Measurements from ENCODE around the gene AHNAK2. TPM values are rescaled to one million over a fixed set of nuclear protein-coding genes. Genes with fewer than 3 reads are reported as not detected.
A peak's percentile ranks its signal among the peaks of the same experiment; 100 is the strongest.

The AHNAK2 gene
- total RNA-seq, 1 donor from 2014 or later = 26.9 TPM

- DNase-seq (ENCODE audit: low spot score) = no peak
- Mint-ChIP-seq H3K27ac (ENCODE audit: unreplicated experiment) (peak overlapping the region; percentile 81), H3K4me1 (ENCODE audit: unreplicated experiment) (peaks cover 71% of the 10 kb centered on the region)
Measured at GRCh38 chr14:105015242-105015641, 37.1 kb upstream of the AHNAK2 start.

GRCh38 chr14:105014631-105015030 lies 36.5 kb upstream of the AHNAK2 start:
- DNase-seq (ENCODE audit: low spot score) = no peak
- Mint-ChIP-seq H3K27me3 (ENCODE audit: unreplicated experiment) (peaks cover 12% of the 10 kb centered on the region), H3K36me3 (ENCODE audit: low read depth, unreplicated experiment) (peaks cover 33% of the 10 kb centered on the region), H3K27ac (ENCODE audit: unreplicated experiment) (peak overlapping the region; percentile 81), H3K4me3 (ENCODE audit: unreplicated experiment) (no peak overlapping the region), H3K4me1 (ENCODE audit: unreplicated experiment) (peaks cover 67% of the 10 kb centered on the region), H3K9me3 (ENCODE audit: unreplicated experiment) (peaks cover 8% of the 10 kb centered on the region)
- no peak for TF ChIP-seq CTCF (IDR thresholded peaks at IDR 0.05; ENCODE audit: unreplicated experiment)

More at GRCh38 chr14:105015242-105015641, 37.1 kb upstream of the AHNAK2 start:
- Mint-ChIP-seq H3K27me3 (ENCODE audit: unreplicated experiment) (peaks cover 17% of the 10 kb centered on the region), H3K9me3 (ENCODE audit: unreplicated experiment) (peaks cover 4% of the 10 kb centered on the region), H3K4me3 (ENCODE audit: unreplicated experiment) (peak overlapping the region; percentile 26), H3K36me3 (ENCODE audit: low read depth, unreplicated experiment) (peaks cover 30% of the 10 kb centered on the region)
- TF ChIP-seq CTCF (IDR thresholded peaks at IDR 0.05; ENCODE audit: unreplicated experiment) = no peak

- Mint-ChIP-seq H3K27me3 (ENCODE audit: unreplicated experiment) (peaks cover 8% of the 10 kb centered on the region), H3K9me3 (ENCODE audit: unreplicated experiment) (peaks cover 8% of the 10 kb centered on the region), H3K36me3 (ENCODE audit: low read depth, unreplicated experiment) (peaks cover 33% of the 10 kb centered on the region), H3K4me1 (ENCODE audit: unreplicated experiment) (peaks cover 61% of the 10 kb centered on the region), H3K4me3 (ENCODE audit: unreplicated experiment) (no peak overlapping the region), H3K27ac (ENCODE audit: unreplicated experiment) (peak overlapping the region; percentile 81)
- DNase-seq (ENCODE audit: low spot score) = no peak
- TF ChIP-seq CTCF (IDR thresholded peaks at IDR 0.05; ENCODE audit: unreplicated experiment) = no peak
Measured at GRCh38 chr14:105014032-105014431, 35.9 kb upstream of the AHNAK2 start.

GRCh38 chr14:105013150-105013785 lies 35.1 kb upstream of the AHNAK2 start:
- Mint-ChIP-seq H3K4me3 (ENCODE audit: unreplicated experiment) (peak overlapping the region; percentile 5), H3K27ac (ENCODE audit: unreplicated experiment) (no peak overlapping the region), H3K9me3 (ENCODE audit: unreplicated experiment) (peaks cover 8% of the 10 kb centered on the region), H3K36me3 (ENCODE audit: low read depth, unreplicated experiment) (peaks cover 33% of the 10 kb centered on the region), H3K27me3 (ENCODE audit: unreplicated experiment) (peaks cover 6% of the 10 kb centered on the region), H3K4me1 (ENCODE audit: unreplicated experiment) (peaks cover 57% of the 10 kb centered on the region)
- TF ChIP-seq CTCF (IDR thresholded peaks at IDR 0.05; ENCODE audit: unreplicated experiment) = no peak
- no peak for DNase-seq (ENCODE audit: low spot score)

- no peak for TF ChIP-seq CTCF (IDR thresholded peaks at IDR 0.05; ENCODE audit: unreplicated experiment)
- Mint-ChIP-seq H3K27me3 (ENCODE audit: unreplicated experiment) (peaks cover 5% of the 10 kb centered on the region), H3K9me3 (ENCODE audit: unreplicated experiment) (peaks cover 8% of the 10 kb centered on the region), H3K4me3 (ENCODE audit: unreplicated experiment) (no peak overlapping the region), H3K36me3 (ENCODE audit: low read depth, unreplicated experiment) (peaks cover 28% of the 10 kb centered on the region), H3K4me1 (ENCODE audit: unreplicated experiment) (peaks cover 50% of the 10 kb centered on the region), H3K27ac (ENCODE audit: unreplicated experiment) (peak overlapping the region; percentile 36)
- DNase-seq (ENCODE audit: low spot score) = no peak
Measured at GRCh38 chr14:105012171-105012985, 34.2 kb upstream of the AHNAK2 start.

All from endothelial cell (in vitro differentiated cells).